Measurements from ENCODE around the gene POP4.

The POP4 gene

DNA sequence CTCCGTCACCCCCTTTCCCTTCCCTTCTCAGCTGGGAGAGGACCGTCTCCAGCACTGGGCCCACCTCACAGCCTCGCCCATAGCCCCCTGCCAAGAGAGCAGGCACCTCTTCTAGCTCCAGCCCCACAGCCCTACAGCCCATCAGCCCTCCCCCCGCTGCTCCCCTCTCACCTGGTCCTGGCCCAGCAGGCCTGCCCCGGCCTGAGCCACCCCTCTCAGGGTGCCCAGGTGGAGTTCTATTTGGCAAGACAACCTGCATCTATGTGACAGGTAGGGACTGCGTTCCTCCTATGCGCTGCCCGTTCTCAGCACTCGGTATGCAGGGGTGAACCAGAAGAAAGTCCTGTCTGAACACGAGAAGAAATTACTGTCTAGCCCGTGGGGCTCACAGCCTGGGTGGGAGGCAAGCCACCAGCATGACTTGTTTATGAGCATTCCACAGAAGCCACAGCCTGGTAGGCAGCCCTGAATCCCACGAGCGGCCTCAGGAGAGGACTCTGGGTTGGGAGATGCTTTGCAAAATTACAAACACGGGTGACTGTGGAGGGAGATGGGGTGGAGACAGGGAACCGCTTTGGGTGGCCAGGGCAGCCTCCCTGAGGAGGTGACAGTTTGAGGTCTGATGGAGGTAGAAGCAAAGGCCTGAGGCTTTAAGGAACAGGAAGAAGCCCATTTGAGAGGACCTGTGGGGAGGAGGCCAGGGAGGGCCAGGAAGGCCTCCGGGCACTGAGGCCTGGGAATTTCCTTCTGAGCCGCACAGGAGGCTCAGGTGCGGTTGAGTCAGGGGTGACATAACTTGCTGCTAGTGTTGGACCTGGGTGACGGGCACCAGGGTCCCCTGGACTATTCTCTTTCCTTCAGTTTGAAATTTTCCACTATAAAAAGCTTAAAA is 58.0 kb downstream of the POP4 start:
- DNase-seq (ENCODE audit: low spot score), result no peak

DNA sequence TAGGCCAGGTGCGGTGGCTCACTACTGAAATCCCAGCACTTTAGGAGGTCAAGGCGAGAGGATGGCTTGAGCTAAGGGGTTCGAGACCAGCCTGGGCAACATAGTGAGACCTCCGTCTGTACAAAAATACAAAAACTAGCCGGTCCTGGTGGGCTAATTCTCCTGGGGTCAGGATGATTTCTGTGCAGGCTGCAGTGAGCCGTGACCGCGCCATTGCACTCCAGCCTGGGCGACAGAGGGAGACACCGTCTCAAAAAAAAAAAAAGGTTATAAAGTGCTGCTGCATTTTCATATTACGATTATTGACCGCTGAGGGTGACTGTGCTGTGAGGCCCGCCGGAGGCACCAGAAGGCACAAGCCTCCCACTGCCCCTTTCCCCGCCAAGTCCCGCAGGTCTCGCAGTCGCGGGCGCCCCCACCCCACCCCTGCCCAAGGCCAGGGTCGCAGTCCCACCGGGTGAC is 58.7 kb downstream of the POP4 start:
- no peak for DNase-seq (ENCODE audit: low spot score)

DNA sequence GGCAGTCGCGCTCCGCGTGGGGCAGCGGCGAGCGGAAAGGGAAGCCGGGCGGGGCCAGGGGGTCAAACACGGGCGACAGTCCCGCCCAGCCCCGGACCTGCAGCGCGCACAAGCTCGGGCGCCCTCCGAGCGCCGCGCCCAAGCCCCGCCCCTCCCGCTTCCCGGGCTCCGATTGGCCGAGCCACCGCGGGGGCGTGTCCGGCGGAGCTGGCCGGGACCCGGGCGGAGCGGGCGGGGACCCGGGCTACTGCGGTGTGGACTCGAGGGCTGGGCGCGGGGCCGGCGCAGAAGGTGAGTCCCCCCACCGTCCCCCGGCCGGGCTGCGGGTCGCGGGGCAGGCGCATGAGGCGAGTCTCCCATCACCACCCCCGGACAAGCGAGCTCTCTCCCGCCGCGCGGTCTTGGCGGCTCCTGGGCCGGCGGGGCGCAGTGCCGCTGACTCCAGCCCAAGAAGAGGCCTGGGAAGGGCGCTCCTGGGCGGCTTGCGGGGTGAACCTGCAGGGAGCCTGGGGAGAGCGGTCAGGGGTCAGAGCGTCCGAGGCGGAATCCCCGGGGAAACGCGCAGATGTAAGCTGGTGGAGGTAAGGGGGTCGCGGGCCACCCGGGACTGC is 59.2 kb downstream of the POP4 start, which contains the start of gene PLEKHF1:
TSS of gene PLEKHF1 (plus strand) at position 247 of the 611 bp plus-strand sequence. CDS start 8,379 bp downstream, outside the sequence.
- DNase-seq (ENCODE audit: low spot score), result peak; percentile 83

DNA sequence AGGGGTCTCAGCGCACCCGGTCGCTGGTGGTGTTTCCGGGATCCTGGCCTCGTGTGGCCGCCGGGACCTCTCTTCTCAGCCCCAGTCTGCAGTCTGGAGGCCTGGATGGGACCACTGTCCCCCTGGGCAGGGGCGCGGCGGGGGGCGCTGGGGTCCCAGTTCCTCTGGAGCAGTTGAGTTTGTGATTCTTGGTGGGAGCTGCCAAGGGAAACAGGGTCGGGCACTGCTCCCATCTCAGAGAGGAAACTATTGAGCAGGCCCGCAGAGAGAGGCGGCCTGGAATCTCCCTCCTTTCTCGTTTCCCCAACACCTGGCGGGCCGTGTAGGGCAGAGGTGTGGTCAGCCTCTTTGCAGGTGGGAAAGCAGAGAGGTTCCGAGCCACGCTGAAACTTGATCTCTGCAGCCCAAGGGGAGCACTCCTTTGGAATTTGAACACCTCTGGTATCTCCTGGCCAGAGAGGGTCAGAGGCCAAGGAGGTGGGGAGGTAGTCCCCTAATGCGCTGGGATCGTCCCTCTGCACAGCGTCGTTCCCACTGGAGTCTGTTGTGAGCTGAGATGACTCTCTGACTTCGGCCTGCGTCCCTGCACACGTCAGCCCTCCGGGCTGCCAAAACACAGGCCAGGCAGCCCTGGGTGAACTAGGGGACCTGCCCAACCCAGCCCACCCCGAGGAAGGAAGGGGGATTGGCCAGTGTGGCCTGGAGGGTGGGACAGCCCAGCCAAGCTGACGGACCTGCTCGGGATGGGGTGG is 59.9 kb downstream of the POP4 start:
- DNase-seq (ENCODE audit: low spot score), result no peak

All from CD4-positive, alpha-beta T cell treated with Interleukin-15 for 4 hours (primary cell).